Measurements from ENCODE around the gene TBX10. TPM values are rescaled to one million over a fixed set of nuclear protein-coding genes. Genes with fewer than 3 reads are reported as not detected.

The TBX10 gene
- total and polyA plus RNA-seq, 2 donors (not counting 3 experiments of a cell fraction or from before 2014, with no cell fraction given), result not detected

GRCh38 chr11:67583247-67584204 lies 56.0 kb downstream of the TBX10 start, which contains the start of gene GSTP1:
GSTP1 (plus strand) TSS chr11:67583812; CDS start chr11:67583844, 32 bp downstream.
- Histone ChIP-seq H4K20me1 (replicated peaks; ENCODE audit: control insufficient read depth, extremely low read depth, insufficient read depth, low read length) (no peaks in the 10 kb centered on the region), H3K9me1 (replicated peaks; ENCODE audit: control insufficient read depth, extremely low read depth, insufficient read depth, low read length) (no peaks in the 10 kb centered on the region), H3K9ac (replicated peaks; ENCODE audit: extremely low read depth, insufficient read depth, low read length) (peak within 1 kb of the TSS; percentile 93), H3K4me1 (ENCODE audit: control insufficient read depth, extremely low read depth, insufficient read depth, low read length) (peaks cover 17% of the 10 kb centered on the region), H3K4me2 (ENCODE audit: insufficient read depth, low read length) (peak within 1 kb of the TSS; percentile 45), H3K4me3 (replicated peaks in 1 of 3; ENCODE audit: insufficient read depth in 1 of 3, low read depth in 1 of 3, low read length in 3 of 3) (peak within 1 kb of the TSS; percentile 68 to 85 (median 83)), H3K27ac (ENCODE audit: insufficient read depth, low read depth, low read length) (peak within 1 kb of the TSS; percentile 63), H3K36me3 (ENCODE audit: control insufficient read depth in 2 of 2, extremely low read depth in 1 of 2, insufficient read depth in 2 of 2, low read length in 2 of 2) (peaks cover 7 to 18% of the 10 kb centered on the region in 2 experiments), H3K27me3 (ENCODE audit: control insufficient read depth in 2 of 2, insufficient read depth in 2 of 2, low read length in 2 of 2) (peaks cover 2 to 4% of the 10 kb centered on the region in 2 experiments), H2AFZ (ENCODE audit: low read depth, low read length) (peak within 1 kb of the TSS; percentile 68), H3K9me3 (replicated peaks; ENCODE audit: control insufficient read depth, insufficient read depth, low read length) (no peaks in the 10 kb centered on the region), H3K79me2 (ENCODE audit: control insufficient read depth, insufficient read depth, low read length) (peaks cover 26% of the 10 kb centered on the region)
- DNase-seq (ENCODE audit: low read depth, low spot score) (peak; percentile 94), FAIRE-seq (peak; percentile 83)
- ChIA-PET POLR2A (interaction anchor here (0.7 to 1.4 kb wide), 4 partner anchors 18 to 230 kb away, joined by 3 to 6 read pairs (median 4); partner anchors contain the start of genes POLD4 and PPP1CA), CTCF (interaction anchor here (0.6 to 2.7 kb wide), 7 partner anchors 8 to 208 kb away, joined by 3 to 17 read pairs (median 5); partner anchors contain the start of genes NUDT8 and PPP1CA)
- dilution Hi-C loops (cut with MboI; ENCODE audit: extremely low pct_ligation_motif_present, low sequenced_read_pairs) (no loop called here), intact Hi-C loops (cut with micrococcal nuclease) (loop anchor here (1.0 kb wide), 4 partner anchors 11 to 75 kb away; partner anchors contain the start of genes CDK2AP2 and NDUFV1)
- no peak for TF ChIP-seq EZH2 (IDR thresholded peaks at IDR 0.05; ENCODE audit: borderline replicate concordance, low read depth, low read length, severe bottlenecking)
- TF ChIP-seq GATA2 (IDR thresholded peaks at IDR 0.05; ENCODE audit: insufficient read depth, insufficient read length, low read depth, low read length), result no peak
- peak; percentile 86 for TF ChIP-seq FOS (IDR thresholded peaks at IDR 0.05; ENCODE audit: borderline replicate concordance, insufficient read depth, low read length)
- TF ChIP-seq POLR2AphosphoS5 (IDR thresholded peaks at IDR 0.05; ENCODE audit: insufficient read depth, low read depth, low read length), result peak; percentile 100
- TF ChIP-seq POLR2A (IDR thresholded peaks at IDR 0.05; ENCODE audit: low read depth, low read length), result peak; percentile 99
- TF ChIP-seq CTCF (IDR thresholded peaks at IDR 0.05; ENCODE audit: extremely low read depth in 1 of 2, insufficient read depth in 1 of 2, low read depth in 1 of 2, low read length in 2 of 2), result peak; percentile 68 to 84
- BruUV-seq (replicated peaks), result no TSS peak
